GM10847 (cell line): Measurements from ENCODE around the gene RBBP8NL.

Source experiments
- POLR2A ChIP-seq: IDR thresholded peaks from 2 replicates; pipeline ENCODE4 v1.6.1; 2011; ENCODE audit not compliant: insufficient read length; ENCODE audit errors: extremely low read depth

RBBP8NL gene

GRCh38 chr20:62365814-62366369, 61.4 kb downstream of the RBBP8NL start:
- no peak for TF ChIP-seq POLR2A

- TF ChIP-seq POLR2A = no peak
Measured at GRCh38 chr20:62364911-62365736, 62.2 kb downstream of the RBBP8NL start.

- TF ChIP-seq POLR2A = no peak
Measured at GRCh38 chr20:62363920-62364851, 63.2 kb downstream of the RBBP8NL start.

- no peak for TF ChIP-seq POLR2A
Measured at GRCh38 chr20:62362991-62363919, 64.1 kb downstream of the RBBP8NL start.

- no peak for TF ChIP-seq POLR2A
Measured at GRCh38 chr20:62362590-62362940, 64.8 kb downstream of the RBBP8NL start.

- TF ChIP-seq POLR2A = no peak
Measured at GRCh38 chr20:62361799-62362589, 65.3 kb downstream of the RBBP8NL start.

- no peak for TF ChIP-seq POLR2A
Measured at GRCh38 chr20:62360854-62361798, 66.2 kb downstream of the RBBP8NL start.
